ENCODE measurements around the gene LINGO3.

- TF ChIP-seq CTCF (IDR thresholded peaks at IDR 0.05) (no peak), POLR2A (IDR thresholded peaks at IDR 0.05) (no peak)
Measured at GRCh38 chr19:2283835-2284507, 24.0 kb downstream of the LINGO3 start.
